ENCODE data around the gene FGFR2.

Gene FGFR2

GRCh38 chr10:121610798-121611323 lies 12.6 kb upstream of the FGFR2 start:
- no peak for DNase-seq (ENCODE audit: low read depth)

GRCh38 chr10:121609426-121610380 lies 11.5 kb upstream of the FGFR2 start:
- DNase-seq (ENCODE audit: low read depth), result no peak

GRCh38 chr10:121608469-121609190 lies 10.4 kb upstream of the FGFR2 start:
- DNase-seq (ENCODE audit: low read depth), result no peak

GRCh38 chr10:121607310-121608055 lies 9.2 kb upstream of the FGFR2 start:
- DNase-seq (ENCODE audit: low read depth), result no peak

GRCh38 chr10:121605708-121606107 lies 7.5 kb upstream of the FGFR2 start:
- DNase-seq (ENCODE audit: low read depth), result no peak

- DNase-seq (ENCODE audit: low read depth), result no peak
Measured at GRCh38 chr10:121601458-121601857, 3.2 kb upstream of the FGFR2 start.

- no peak for DNase-seq (ENCODE audit: low read depth)
Measured at GRCh38 chr10:121600611-121601010, 2.4 kb upstream of the FGFR2 start.

- DNase-seq (ENCODE audit: low read depth), result no peak
Measured at GRCh38 chr10:121599947-121600346, 1.7 kb upstream of the FGFR2 start.

GRCh38 chr10:121597504-121598262 lies 561 bp downstream of the FGFR2 start:
- DNase-seq (ENCODE audit: low read depth), result no peak

- DNase-seq (ENCODE audit: low read depth), result no peak
Measured at GRCh38 chr10:121596689-121597503, 1.3 kb downstream of the FGFR2 start.

- no peak for DNase-seq (ENCODE audit: low read depth)
Measured at GRCh38 chr10:121595806-121596688, 2.2 kb downstream of the FGFR2 start.

GRCh38 chr10:121595351-121595805 lies 2.9 kb downstream of the FGFR2 start:
- no peak for DNase-seq (ENCODE audit: low read depth)

GRCh38 chr10:121594623-121595350 lies 3.5 kb downstream of the FGFR2 start:
- no peak for DNase-seq (ENCODE audit: low read depth)

GRCh38 chr10:121594076-121594475 lies 4.2 kb downstream of the FGFR2 start:
- no peak for DNase-seq (ENCODE audit: low read depth)

- no peak for DNase-seq (ENCODE audit: low read depth)
Measured at GRCh38 chr10:121593281-121594075, 4.8 kb downstream of the FGFR2 start.

GRCh38 chr10:121592155-121592890 lies 5.9 kb downstream of the FGFR2 start:
- no peak for DNase-seq (ENCODE audit: low read depth)

- DNase-seq (ENCODE audit: low read depth), result no peak
Measured at GRCh38 chr10:121591186-121591585, 7.1 kb downstream of the FGFR2 start.

All from fibroblast of gingiva (primary cell).